Activated CD4-positive, alpha-beta memory T cell treated with anti-CD3 and anti-CD28 coated beads for 36 hours (primary cell): ENCODE results near the gene UBASH3A. TPM values are rescaled to one million over a fixed set of nuclear protein-coding genes. Genes with fewer than 3 reads are reported as not detected.
A peak's percentile ranks its signal among the peaks of the same experiment; 100 is the strongest.

Source experiments
- CTCF ChIA-PET: fragments of 350-600 bp; sonication (Branson Sonifier 250); formaldehyde crosslinking; loops from one replicate; lab custom pipeline; 2021; ENCODE audit warnings: antibody characterized with exemption, inconsistent platforms; lab: Charles Lee
- POLR2A ChIA-PET: fragments of 350-600 bp; sonication (Branson Sonifier 250); formaldehyde crosslinking; loops from one replicate; lab custom pipeline; 2021; ENCODE audit warnings: antibody characterized with exemption; lab: Charles Lee
- DNase-seq: peaks from one replicate; pipeline ENCODE4 v3.0.0-alpha.2; 2020
- H3K27ac Mint-ChIP-seq: one replicate; pipeline ENCODE4 v1.8.0; 2021; ENCODE audit warnings: mixed read lengths
- H3K27me3 Mint-ChIP-seq: one replicate; pipeline ENCODE4 v1.8.0; 2021; ENCODE audit warnings: mixed read lengths
- H3K36me3 Mint-ChIP-seq: one replicate; pipeline ENCODE4 v1.8.0; 2021; ENCODE audit warnings: mixed read lengths
- H3K4me1 Mint-ChIP-seq: one replicate; pipeline ENCODE4 v1.8.0; 2021; ENCODE audit warnings: low read depth, mixed read lengths
- H3K4me3 Mint-ChIP-seq: one replicate; pipeline ENCODE4 v1.8.0; 2021; ENCODE audit warnings: mild to moderate bottlenecking, mixed read lengths
- H3K9me3 Mint-ChIP-seq: one replicate; pipeline ENCODE4 v1.8.0; 2021; ENCODE audit warnings: mixed read lengths
- intact Hi-C: fragments of 100-400 bp; cut with micrococcal nuclease; formaldehyde crosslinking; loops from one replicate; pipeline ENCODE4 v1.15.1; 2023
- total RNA-seq, 2 experiments: library from RNA; stranded (reverse); gene quantifications; one replicate each; pipeline ENCODE4 v1.2.3, GENCODE V29; 2021

UBASH3A gene
- total RNA-seq, 2 experiments from 2014 or later: 27.2 to 29.4 TPM

- ChIA-PET CTCF (no interaction called here), POLR2A (no interaction called here)
- Mint-ChIP-seq H3K36me3 (no peaks in the 10 kb centered on the region), H3K27ac (no peak overlapping the region), H3K27me3 (peaks cover 4% of the 10 kb centered on the region), H3K4me1 (peaks cover 13% of the 10 kb centered on the region), H3K9me3 (no peaks in the 10 kb centered on the region), H3K4me3 (no peak overlapping the region)
- intact Hi-C loops: no loop called here
- peak; percentile 3 for DNase-seq
Observed at GRCh38 chr21:42472521-42472920, 68.8 kb downstream of the UBASH3A start.

- ChIA-PET POLR2A (no interaction called here), CTCF (no interaction called here)
- intact Hi-C loops: no loop called here
Observed at GRCh38 chr21:42473498-42474042, 69.9 kb downstream of the UBASH3A start.

GRCh38 chr21:42474043-42474831, 70.5 kb downstream of the UBASH3A start:
- no peaks in the 10 kb centered on the region for H3K36me3 Mint-ChIP-seq
- intact Hi-C loops: no loop called here
- H3K4me1 Mint-ChIP-seq: peaks cover 6% of the 10 kb centered on the region
- peak overlapping the region; percentile 11 for H3K27ac Mint-ChIP-seq
- no peak overlapping the region for H3K4me3 Mint-ChIP-seq
- peaks cover 4% of the 10 kb centered on the region for H3K27me3 Mint-ChIP-seq
- no peak for DNase-seq
- POLR2A ChIA-PET: no interaction called here
- no peaks in the 10 kb centered on the region for H3K9me3 Mint-ChIP-seq
- CTCF ChIA-PET: no interaction called here

More at GRCh38 chr21:42473498-42474042, 69.9 kb downstream of the UBASH3A start:
- no peak overlapping the region for H3K27ac Mint-ChIP-seq
- H3K27me3 Mint-ChIP-seq: peaks cover 4% of the 10 kb centered on the region
- peaks cover 12% of the 10 kb centered on the region for H3K4me1 Mint-ChIP-seq
- no peak overlapping the region for H3K4me3 Mint-ChIP-seq
- no peaks in the 10 kb centered on the region for H3K9me3 Mint-ChIP-seq
- no peak for DNase-seq
- H3K36me3 Mint-ChIP-seq: no peaks in the 10 kb centered on the region

- Mint-ChIP-seq H3K27me3 (peaks cover 4% of the 10 kb centered on the region), H3K4me3 (no peak overlapping the region), H3K9me3 (no peaks in the 10 kb centered on the region), H3K27ac (no peak overlapping the region), H3K36me3 (no peaks in the 10 kb centered on the region), H3K4me1 (peaks cover 4% of the 10 kb centered on the region)
- ChIA-PET POLR2A (no interaction called here), CTCF (no interaction called here)
- intact Hi-C loops: no loop called here
- no peak for DNase-seq
Observed at GRCh38 chr21:42475036-42475435, 71.3 kb downstream of the UBASH3A start.

- H3K27ac Mint-ChIP-seq: no peak overlapping the region
- no peaks in the 10 kb centered on the region for H3K9me3 Mint-ChIP-seq
- no peak overlapping the region for H3K4me3 Mint-ChIP-seq
- H3K4me1 Mint-ChIP-seq: peaks cover 4% of the 10 kb centered on the region
- ChIA-PET CTCF (no interaction called here), POLR2A (no interaction called here)
- intact Hi-C loops: no loop called here
- peaks cover 4% of the 10 kb centered on the region for H3K27me3 Mint-ChIP-seq
- no peak for DNase-seq
- H3K36me3 Mint-ChIP-seq: no peaks in the 10 kb centered on the region
Observed at GRCh38 chr21:42475526-42476387, 72.1 kb downstream of the UBASH3A start.

GRCh38 chr21:42476388-42477331, 73.0 kb downstream of the UBASH3A start:
- Mint-ChIP-seq H3K4me3 (no peak overlapping the region), H3K27me3 (peaks cover 4% of the 10 kb centered on the region), H3K36me3 (no peaks in the 10 kb centered on the region), H3K9me3 (no peaks in the 10 kb centered on the region), H3K27ac (no peak overlapping the region), H3K4me1 (peaks cover 4% of the 10 kb centered on the region)
- no peak for DNase-seq
- ChIA-PET POLR2A (no interaction called here), CTCF (interaction anchor here (0.8 kb wide), 1 partner anchor 9 kb away, joined by 3 read pairs; no protein-coding TSS in a partner anchor)
- intact Hi-C loops: no loop called here

- H3K4me1 Mint-ChIP-seq: peaks cover 4% of the 10 kb centered on the region
- CTCF ChIA-PET: interaction anchor here (1.3 kb wide), 1 partner anchor 10 kb away, joined by 6 read pairs; no protein-coding TSS in a partner anchor
- H3K27ac Mint-ChIP-seq: no peak overlapping the region
- POLR2A ChIA-PET: no interaction called here
- H3K4me3 Mint-ChIP-seq: no peak overlapping the region
- intact Hi-C loops: no loop called here
- DNase-seq: no peak
- H3K9me3 Mint-ChIP-seq: no peaks in the 10 kb centered on the region
- no peaks in the 10 kb centered on the region for H3K36me3 Mint-ChIP-seq
- peaks cover 8% of the 10 kb centered on the region for H3K27me3 Mint-ChIP-seq
Observed at GRCh38 chr21:42478504-42478903, 74.8 kb downstream of the UBASH3A start.

GRCh38 chr21:42479582-42479981, 75.9 kb downstream of the UBASH3A start:
- Mint-ChIP-seq H3K4me3 (no peak overlapping the region), H3K27me3 (peaks cover 8% of the 10 kb centered on the region), H3K36me3 (no peaks in the 10 kb centered on the region), H3K27ac (no peak overlapping the region), H3K9me3 (no peaks in the 10 kb centered on the region), H3K4me1 (peaks cover under 1% of the 10 kb centered on the region)
- intact Hi-C loops: no loop called here
- DNase-seq: no peak
- ChIA-PET POLR2A (no interaction called here), CTCF (no interaction called here)

DNA sequence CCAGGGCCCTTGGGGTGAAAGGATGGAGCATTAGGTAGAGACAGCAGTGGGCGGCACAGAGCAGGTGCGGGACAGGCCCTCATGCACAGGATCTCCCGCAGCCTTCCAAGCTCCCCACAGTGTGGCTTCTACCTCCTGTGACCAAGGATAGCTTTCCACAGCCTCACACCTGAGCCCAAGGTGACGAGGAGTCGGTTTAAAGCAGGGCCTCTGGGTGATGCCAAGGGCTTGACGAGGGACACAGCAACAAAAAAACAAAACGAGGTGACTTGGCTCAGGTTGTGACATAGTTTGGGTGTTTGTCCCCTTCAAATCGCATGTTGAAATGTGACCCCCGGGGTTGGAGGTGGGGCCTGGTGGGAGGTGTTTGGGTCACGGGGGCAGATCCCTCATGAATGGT, 77.0 kb downstream of the UBASH3A start:
- Mint-ChIP-seq H3K27me3 (peaks cover 8% of the 10 kb centered on the region), H3K4me1 (no peaks in the 10 kb centered on the region), H3K36me3 (no peaks in the 10 kb centered on the region), H3K9me3 (no peaks in the 10 kb centered on the region), H3K27ac (no peak overlapping the region), H3K4me3 (no peak overlapping the region)
- ChIA-PET POLR2A (no interaction called here), CTCF (interaction anchor here (0.6 kb wide), 1 partner anchor 14 kb away, joined by 3 read pairs; no protein-coding TSS in a partner anchor)
- DNase-seq: no peak
- intact Hi-C loops: no loop called here

- intact Hi-C loops: no loop called here
- Mint-ChIP-seq H3K27ac (no peak overlapping the region), H3K4me3 (no peak overlapping the region), H3K4me1 (no peaks in the 10 kb centered on the region), H3K9me3 (no peaks in the 10 kb centered on the region), H3K27me3 (peaks cover 7% of the 10 kb centered on the region), H3K36me3 (no peaks in the 10 kb centered on the region)
- no peak for DNase-seq
- POLR2A ChIA-PET: no interaction called here
- CTCF ChIA-PET: no interaction called here
Observed at GRCh38 chr21:42481169-42481568, 77.5 kb downstream of the UBASH3A start.

- intact Hi-C loops: no loop called here
- no peak overlapping the region for H3K27ac Mint-ChIP-seq
- ChIA-PET POLR2A (no interaction called here), CTCF (no interaction called here)
- no peaks in the 10 kb centered on the region for H3K4me1 Mint-ChIP-seq
- peaks cover 21% of the 10 kb centered on the region for H3K27me3 Mint-ChIP-seq
- no peaks in the 10 kb centered on the region for H3K36me3 Mint-ChIP-seq
- no peak overlapping the region for H3K4me3 Mint-ChIP-seq
- no peak for DNase-seq
- no peaks in the 10 kb centered on the region for H3K9me3 Mint-ChIP-seq
Observed at GRCh38 chr21:42484966-42485365, 81.3 kb downstream of the UBASH3A start.
